Gastrocnemius medialis (tissue), 4 donors: ENCODE measurements around the gene AKAP12.

Experiments used
- CTCF ChIP-seq, 5 experiments: fragments of 450-650 bp in 3 of 5; fragments of 200-600 bp in 2 of 5; sonication (generic) in 2 of 5; IDR thresholded peaks in 4 of 5; conservative IDR thresholded peaks in 1 of 5; 1 replicate in 4 of 5; 2 replicates in 1 of 5; pipeline ENCODE4 v1.5.1; 2016 to 2019; ENCODE audit warnings: antibody characterized with exemption in 5 of 5, mild to moderate bottlenecking in 3 of 5, moderate library complexity in 3 of 5
- POLR2A ChIP-seq, 2 donors: fragments of 450-650 bp; IDR thresholded peaks; one replicate each; pipeline ENCODE4 v1.6.1; 2017; ENCODE audit warnings: antibody characterized with exemption in 2 of 2, mild to moderate bottlenecking in 2 of 2, moderate library complexity in 2 of 2

GRCh38 chr6:151209071-151209831 is 30.5 kb upstream of the AKAP12 start:
- no peak for TF ChIP-seq CTCF (IDR thresholded peaks at IDR 0.05 in 4 of 5, conservative IDR thresholded peaks at IDR 0.05 in 1 of 5)
- TF ChIP-seq POLR2A (IDR thresholded peaks at IDR 0.05) = no peak
